GM19035 (cell line): Measurements from ENCODE around the gene AKT2.

ENCODE experiments used
- ATAC-seq: cut with Tn5 transposase; IDR thresholded peaks from one replicate; pipeline ENCODE4 v1.9.1; 2021; ENCODE audit not compliant: unreplicated experiment

The AKT2 gene

DNA sequence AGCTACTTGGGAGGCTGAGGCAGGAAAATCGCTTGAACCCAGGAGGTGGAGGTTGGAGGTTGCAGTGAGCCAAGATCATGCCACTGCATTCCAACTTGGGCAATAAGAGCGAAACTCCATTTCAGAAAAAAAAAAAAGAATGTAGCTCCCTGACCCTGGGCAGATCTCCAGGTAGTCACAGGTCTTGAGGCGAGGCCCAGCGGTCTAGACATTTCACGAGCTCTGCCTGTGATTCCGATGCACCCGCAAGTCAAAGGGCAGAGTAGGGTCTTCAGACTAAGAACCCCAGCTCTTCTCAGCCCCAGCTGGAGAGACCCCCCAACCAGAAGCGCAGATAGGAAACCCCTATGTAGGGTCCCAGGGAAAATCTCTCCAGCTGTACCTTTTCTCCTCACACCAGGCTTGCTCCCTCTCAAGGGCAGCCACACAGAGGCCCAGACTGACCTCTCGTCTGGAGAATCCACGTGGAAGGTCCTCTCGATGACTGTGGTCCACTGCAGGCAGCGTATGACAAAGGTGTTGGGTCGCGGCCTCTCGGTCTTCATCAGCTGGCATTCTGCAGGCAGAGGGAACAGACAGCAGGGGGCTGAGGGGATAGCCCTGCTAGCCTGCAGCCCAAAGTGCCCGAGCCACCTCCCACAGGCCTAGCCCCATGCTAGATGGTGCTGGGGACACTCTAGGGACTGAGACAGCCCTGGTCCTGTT, 30.3 kb downstream of the AKT2 start:
- ATAC-seq = no peak

DNA sequence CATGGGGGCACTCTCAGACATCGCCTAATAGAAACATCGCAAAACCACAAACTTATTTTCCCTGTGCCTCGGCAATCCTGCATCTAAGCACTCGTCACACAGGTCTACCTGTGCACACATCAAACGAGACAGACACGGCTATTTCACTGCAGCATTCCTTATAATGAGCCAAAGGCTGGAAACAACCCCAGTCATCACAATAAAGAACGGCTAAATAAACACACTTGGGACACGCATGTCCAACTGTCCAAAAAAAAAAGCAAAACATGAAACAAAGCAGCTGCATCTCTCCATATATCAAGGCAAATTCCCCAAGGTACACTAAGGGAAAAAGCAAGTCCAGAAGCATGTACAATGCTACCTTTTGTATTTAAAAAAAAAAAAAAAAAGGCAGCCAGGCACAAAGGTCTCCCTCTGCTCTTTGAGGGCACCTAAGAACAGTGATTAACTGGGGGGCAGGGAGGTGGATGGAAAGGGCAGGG, 31.5 kb downstream of the AKT2 start:
- ATAC-seq = no peak

DNA sequence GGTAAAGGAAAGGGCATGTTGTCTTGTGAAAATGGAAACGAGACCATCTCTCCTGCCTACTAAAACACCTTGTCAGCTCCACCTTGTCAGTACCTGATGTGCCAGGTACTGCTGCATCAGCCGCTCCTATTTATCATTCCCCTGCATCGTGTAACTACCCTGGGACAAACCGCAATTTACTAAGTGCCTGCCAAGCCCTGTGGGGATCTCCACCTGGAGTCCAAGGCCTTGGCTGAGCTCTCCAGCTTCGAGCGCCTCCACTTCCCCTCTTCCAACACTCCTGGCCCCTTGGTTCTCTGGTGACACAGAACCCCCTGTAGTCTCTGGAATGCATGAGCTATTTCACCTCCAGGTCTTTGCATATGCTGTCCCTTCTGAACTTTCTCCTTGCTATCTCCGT, 32.8 kb downstream of the AKT2 start:
- no peak for ATAC-seq

DNA sequence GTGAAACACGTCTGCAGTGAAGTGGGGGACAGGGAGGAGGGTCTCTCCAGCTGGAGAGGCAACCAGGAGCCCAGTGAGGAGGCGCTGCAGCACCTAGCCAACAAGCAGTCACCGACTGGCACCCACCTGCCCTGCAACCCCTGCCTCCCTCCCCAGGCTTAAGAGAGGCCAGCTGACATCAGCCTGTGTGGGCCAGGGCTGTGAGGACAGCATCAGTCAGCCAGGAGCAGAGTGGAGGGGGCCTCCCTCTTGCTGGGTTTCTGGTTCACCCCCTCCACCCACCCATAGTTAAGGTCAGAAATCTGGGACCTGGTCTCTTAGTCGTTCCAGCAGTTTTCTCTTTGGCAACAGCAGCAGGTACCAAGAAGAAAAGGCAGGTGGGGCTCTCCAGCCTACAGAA, 33.2 kb downstream of the AKT2 start:
- ATAC-seq = no peak

DNA sequence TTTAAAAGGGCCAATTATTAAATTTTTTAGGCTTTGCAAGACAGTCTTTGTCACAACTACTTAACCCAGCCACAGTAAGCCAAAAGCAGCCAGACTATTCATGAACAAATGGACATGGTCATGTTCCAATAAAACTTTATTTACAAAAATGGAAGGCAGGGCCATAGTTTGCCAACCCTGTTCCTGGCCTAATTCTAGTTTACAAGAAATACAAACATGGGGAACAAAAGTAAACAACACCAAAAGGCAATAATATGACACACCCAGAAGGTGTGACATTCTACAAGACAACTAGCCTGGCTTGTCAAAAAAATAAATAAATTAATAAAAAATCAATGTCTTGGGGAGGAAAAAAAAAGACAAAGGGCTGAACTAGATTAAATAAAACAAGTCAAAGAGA, 33.9 kb downstream of the AKT2 start:
- ATAC-seq = no peak

DNA sequence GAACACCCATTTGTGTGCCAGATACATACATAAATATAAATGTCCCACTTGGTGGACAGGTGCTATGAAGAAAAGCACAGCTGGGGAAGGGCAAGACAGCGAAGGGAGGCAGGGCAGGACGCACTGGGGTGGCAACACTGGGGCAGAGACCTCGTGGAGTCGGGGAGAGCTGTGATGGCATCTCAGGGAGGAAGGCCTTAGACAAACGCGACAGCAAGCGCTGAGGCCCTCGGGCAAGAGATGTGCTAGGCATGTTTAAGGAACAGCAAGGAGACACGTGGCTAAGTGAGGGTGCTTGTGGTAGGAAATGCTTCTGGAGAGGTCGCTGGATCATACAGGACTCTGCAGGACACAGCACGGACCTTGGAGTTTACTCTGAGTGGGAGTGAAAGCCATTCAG, 35.4 kb downstream of the AKT2 start:
- ATAC-seq = no peak

DNA sequence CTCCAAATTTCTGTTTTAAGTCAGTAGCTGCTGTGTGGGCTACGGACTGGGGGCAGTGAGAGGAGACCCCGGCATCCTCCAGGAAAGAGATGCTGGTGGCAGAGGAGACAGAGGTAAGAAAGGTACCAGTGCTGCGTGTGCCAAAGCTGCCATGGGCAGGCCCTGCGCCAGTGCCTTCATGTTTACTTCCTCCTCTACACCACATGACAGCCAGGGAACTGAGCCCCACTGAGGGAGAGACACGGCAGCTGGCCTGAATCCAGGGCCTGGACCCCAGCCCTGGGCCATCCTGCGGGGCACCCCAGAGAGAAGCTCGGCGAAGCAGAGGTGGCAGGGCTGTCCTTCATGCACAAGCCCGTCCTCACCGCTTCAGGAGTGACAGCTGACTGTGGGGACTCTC, 35.9 kb downstream of the AKT2 start:
- ATAC-seq = no peak

DNA sequence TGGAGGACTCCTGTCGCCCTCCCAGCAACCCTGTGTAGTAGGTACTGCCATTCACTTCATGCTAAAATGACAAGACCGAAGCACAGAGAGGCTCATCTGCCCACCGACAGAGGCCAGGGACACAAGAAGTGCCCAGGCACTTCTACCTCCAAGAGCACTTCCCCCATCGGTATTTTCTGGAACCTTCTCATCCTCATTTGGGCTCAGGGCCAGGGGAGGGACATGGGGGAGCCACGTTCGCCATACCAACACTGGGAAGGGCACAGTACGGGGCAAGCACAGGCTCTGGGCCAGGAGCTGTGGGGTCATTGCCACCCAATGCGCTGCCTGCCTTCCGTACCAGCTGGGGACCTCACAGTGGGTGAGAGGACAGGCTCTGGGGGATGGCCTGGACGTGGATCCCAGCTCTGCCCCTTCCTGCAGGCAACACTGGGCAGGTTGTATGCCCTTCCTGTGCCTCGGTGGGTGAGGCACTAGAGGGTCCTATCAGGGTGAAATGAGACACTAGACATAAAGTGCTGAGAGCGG, 37.3 kb downstream of the AKT2 start:
- no peak for ATAC-seq

DNA sequence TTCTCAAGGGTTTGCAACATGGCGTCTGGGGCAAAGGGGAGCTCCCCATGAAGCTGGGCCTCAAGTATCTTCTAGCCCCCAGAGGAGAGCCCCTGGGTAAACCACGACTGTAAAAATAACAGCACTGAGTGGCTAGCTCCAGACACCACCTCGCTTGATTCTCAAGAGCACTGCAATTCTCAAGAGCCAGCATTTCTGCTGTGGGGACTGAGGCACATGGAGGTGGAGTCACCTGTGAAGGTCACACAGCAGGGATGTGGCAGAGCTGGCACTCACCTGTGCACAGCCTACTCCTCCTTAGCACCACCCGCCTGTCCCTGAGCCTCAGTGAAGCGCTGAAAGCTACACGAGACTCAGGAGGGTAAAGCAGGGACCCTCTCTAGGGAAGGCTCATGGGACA, 38.0 kb downstream of the AKT2 start:
- no peak for ATAC-seq

DNA sequence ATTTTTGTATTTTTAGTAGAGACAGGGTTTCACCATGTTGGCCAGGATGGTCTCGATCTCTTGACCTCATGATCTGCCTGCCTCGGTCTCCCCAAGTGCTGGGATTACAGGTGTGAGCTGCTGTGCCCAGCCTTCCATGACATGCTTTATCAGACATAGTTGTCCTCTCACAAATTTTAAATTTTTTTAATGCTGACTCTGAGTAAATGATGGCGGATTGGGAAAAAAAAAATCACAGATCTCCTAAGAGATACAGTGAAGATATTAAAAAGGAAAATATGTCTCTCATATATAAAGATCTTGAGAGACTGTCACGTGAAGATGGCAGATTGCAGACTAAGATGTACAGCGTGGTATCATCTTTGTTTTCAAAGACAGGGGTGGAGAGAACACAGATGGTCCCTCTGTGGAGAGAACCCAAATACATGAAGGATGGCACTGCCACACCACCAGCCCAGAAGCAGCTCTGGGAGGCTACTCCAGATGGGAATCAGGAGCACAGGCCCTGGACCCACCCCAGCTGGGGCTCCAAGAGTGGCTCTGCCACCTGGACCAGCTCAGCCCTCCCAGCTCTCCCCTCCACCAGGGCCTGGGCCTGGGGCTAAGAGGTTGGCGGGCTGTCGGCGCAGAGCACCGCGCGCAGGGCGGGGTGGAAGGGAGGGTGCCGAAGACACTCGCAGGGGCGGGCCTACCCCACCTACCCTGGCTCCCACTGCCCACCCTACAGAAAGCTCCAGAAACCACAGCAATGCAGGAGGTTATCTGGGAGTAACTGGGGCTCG, 38.7 kb downstream of the AKT2 start:
- no peak for ATAC-seq

DNA sequence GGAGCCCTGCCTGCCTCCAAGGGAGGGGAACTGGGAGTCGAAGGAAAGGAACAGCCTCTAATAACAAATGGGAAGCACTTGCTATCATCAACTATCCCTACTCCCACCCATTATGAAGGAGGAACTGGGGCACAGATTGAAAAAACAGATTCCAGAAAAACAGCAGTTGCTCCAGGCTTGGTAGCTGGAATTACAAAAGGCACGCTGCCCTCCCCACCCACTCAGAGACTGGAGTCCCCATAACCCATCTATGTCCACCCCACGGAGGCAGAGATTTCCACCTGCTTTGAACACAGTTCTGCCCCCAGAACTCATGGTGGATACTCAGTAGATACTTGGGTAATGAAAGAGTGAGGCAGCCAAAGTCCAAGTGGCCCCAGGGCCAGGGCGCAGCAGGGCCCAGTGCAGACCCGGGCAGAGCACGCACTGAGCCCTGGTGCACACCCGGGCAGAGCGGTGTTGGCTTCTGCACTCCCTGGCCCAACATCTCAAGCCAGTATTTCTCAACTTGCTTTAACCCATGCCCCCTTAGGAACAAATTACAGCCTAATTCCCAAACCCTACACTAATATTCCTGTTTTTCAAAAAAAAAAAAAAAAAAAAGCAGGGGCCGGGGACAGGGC, 39.5 kb downstream of the AKT2 start:
- no peak for ATAC-seq

DNA sequence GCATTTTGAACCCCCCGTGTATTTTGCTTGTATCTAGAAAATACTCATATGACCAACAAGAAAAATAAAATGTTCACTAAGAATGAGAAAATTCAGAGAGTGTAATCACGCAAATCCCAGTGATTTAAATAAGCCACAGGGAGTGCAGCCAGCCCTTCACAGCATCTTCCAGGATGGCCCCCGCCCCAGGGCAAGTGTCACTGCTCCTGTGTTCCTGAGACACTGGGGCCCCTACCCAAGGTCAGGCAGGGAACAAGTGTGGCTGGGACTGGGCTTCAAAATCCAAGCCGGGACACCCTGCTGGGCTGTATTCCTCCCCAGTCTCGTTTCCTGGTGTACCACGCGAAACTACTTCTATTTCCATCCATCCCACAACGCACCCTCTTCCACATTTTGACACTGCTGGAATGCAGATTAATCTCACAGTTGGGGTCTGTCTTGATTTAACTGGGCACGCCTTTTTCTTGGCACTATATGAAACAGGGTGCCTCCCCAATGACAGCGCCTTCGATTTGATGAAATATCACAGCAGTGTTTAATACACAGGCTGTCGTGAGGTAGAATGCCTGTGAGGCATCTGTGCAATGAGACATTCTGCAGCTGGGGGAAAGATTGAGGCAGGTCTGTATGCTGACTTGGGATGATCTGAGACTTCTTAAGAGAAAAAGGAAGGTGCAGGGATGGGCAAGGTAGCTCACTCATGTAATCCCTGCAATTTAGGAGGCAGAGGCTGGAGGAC, 40.4 kb downstream of the AKT2 start:
- no peak for ATAC-seq

DNA sequence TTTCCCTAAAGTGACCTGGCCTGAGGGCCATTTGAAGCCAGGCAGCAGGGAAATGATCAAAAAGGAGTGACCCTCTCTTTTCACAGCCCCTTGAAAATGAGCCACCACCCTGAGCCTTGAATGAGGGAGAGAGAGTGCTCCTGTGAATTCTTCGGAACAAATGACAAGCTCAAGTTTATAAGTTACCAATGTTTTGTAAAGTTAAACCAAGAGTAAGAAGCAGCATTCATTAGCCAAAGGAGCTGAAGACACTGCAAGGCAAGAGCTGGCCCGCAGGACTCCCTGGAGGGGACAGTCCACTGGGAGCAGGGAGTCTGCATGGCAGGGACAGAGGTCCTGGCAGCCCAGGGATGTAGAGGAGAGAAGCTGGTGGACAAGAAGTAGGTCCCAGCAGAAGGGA, 42.0 kb downstream of the AKT2 start:
- no peak for ATAC-seq

DNA sequence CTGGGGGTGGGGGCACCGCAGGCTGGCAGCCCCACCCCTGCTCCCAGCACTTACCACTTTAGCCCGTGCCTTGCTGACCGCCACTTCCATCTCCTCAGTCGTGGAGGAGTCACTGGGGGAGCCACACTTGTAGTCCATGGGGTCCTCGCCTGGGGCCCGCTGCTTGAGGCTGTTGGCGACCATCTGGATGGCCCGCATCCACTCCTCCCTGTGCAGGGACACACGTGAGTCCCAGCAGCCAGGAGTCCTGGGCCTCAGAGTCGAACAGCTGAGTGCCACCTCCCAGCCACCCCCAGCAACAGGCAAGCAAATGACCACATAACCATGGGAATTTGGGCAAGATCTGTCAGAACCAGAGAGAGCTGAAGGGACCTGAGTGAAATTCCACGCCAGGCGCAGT, 42.7 kb downstream of the AKT2 start:
- no peak for ATAC-seq

DNA sequence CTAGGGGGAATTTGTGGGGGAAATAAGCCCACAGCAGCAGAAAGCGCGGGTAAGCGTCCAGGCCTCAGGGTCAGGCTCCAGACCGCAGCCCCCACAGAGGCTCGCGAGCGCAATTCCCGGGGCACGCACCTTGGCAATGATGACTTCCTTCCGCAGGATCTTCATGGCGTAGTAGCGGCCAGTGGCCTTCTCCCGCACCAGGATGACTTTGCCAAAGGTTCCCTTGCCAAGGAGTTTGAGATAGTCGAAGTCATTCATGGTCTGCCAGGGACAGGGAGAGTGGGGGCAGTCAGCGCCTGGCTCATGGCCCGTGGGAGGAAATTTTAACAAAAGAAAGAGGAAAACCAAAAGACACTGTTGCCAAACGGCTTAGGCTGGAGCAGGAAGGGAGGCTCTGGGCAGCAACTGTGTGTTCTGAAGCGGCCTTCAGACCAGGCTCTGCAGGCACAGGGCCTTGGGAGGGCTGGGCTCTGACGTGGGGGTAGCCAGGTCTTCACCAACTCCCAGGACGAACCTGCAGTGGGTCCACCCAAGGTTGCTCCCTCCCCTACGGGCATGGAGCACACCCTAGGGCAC, 43.2 kb downstream of the AKT2 start:
- no peak for ATAC-seq

DNA sequence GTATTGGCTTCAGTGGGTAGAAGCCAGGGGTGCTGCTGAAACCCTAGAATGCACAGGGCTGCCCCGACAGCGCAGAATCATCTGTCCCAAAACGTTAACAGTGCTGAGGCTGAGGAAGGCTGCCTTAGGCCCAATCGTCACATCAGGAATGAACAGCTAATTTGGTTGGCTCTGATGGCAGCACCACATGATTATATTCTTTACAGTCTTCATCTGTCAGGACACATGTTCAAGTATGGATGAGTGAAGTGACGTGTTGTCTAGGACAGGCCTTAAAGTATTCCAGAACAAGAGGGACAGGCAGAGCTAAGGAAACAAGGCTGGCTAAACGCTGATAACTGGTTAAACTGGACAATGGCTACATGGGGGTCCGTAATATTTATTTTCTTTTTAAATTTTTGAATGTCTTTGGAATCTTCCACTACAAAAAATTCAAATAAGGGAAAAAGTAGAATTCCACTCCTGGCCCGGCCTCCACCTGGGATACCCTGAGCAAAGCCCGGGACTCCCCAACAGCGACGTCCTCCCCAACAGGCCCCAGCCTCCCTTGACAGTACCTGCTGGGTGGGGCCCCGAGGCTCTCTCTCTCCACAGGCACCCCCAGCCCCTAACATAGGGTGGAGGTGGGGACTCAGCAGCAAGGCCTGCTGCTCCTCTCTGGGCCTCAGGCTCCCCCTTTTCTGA, 43.9 kb downstream of the AKT2 start:
- no peak for ATAC-seq

DNA sequence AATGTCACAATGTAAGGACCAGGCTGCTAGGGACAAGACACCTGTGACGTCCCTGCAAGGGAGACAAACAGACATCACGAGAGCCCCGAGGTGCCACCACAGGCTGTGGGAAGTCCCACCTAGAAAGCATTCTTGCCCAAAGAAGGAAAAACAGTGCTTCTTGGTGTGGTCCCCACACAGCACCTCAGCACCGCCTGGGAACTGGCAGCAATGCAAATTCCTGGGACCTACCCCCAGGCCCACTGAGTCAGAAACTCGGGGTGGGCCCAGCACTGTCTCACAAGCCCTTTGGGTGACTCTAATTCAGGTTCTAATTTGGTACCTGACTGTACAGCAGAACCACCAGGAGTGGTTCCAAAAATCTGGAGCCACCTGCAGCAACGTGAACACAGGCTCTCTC, 44.8 kb downstream of the AKT2 start:
- no peak for ATAC-seq

DNA sequence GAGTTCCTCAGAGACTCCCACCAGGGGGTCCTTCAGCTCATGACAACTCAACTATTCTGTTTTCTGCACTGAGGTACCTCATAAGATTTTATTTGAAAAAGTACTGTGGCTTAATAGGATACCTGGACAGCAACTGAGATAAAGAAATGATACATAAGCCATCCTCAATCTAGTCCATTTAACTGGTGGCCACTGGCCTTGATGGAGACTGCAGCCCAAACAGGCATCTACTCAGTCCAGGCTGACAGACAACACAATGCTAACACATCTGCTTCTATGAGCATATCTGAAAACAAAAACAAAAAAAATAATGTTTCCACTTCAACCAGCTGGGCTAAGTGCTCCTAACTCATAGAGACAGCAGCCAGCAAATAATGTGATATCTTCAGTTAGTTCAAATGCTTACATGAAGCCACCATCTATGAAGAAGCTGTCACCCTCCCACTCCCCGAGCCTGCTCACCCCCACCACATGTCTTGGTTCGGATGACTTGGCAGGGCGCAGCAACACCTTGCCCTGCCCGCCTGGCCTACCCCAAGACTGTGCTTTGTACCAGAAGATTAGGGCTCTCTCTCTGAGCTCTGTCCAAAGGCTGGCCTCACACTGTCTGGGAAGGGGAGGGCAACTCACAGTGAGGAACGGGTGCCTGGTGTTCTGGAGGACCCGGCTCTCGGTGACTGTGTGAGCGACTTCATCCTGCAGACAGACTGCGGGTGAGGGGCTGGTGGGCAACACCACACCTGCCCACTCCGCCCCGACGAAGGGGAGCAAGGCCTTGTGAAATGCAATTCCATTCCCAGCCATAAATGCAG, 45.5 kb downstream of the AKT2 start:
- ATAC-seq = no peak

DNA sequence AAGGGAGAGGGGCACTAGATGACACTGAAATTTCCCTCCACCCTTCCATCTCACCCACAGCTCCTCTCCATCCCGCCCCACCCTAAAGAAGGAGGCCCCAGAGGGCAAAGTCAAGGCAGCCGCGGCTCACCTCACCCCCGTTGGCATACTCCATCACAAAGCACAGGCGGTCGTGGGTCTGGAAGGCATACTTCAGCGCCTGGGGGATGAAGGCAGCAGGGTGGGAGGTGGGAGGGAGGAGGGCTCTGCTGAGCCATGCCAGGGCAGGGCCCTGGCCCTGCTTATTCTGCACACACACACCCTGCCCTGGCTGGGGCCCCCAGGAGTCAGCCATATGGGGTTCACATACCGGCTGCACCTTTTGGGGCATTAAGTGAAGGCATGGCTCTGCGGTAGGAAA, 46.4 kb downstream of the AKT2 start:
- ATAC-seq = no peak
